Left renal pelvis (tissue), 4 donors: ENCODE measurements around the gene IPP. TPM values are rescaled to one million over a fixed set of nuclear protein-coding genes. Genes with fewer than 3 reads are reported as not detected.

Experiments used
- polyA plus RNA-seq, 4 donors: library from polyadenylated mRNA; unstranded; fragments of 120-200 nt; gene quantifications; one replicate each; pipeline ENCODE4 v1.2.1, GENCODE V29; 2013; ENCODE audit not compliant: insufficient read length in 4 of 4

Gene IPP
- polyA plus RNA-seq, 4 donors: 27.4 to 32.0 (median 31.3) TPM

Other genes starting within 250 kb of the IPP start
- gene PRDX1, start 228.8 kb downstream of the IPP start, polyA plus RNA-seq: 100 to 1,000 TPM; 254 to 394 (median 328) TPM
- 100 to 1,000 TPM; 153 to 301 (median 262) TPM for gene AKR1A1, start 199.8 kb downstream of the IPP start, polyA plus RNA-seq
- gene NASP, start 166.6 kb downstream of the IPP start, polyA plus RNA-seq: 100 to 1,000 TPM; 233 to 360 (median 319) TPM
- gene CCDC17, start 126.6 kb downstream of the IPP start, polyA plus RNA-seq: 1 to 10 TPM in 3 of 4 donors, under 1 TPM in 1; 0.77 to 2.0 (median 1.3) TPM
- 100 to 1,000 TPM in 3 of 4 donors, 10 to 100 TPM in 1; 71.4 to 127 (median 115) TPM for gene GPBP1L1, start 64.1 kb downstream of the IPP start, polyA plus RNA-seq
- 10 to 100 TPM; 42.8 to 60.2 (median 53.1) TPM for gene TMEM69, start 62.5 kb downstream of the IPP start, polyA plus RNA-seq
- gene MAST2, start 53.0 kb upstream of the IPP start, polyA plus RNA-seq: 10 to 100 TPM; 30.0 to 67.3 (median 38.3) TPM